IPS DF 19.7 (cell line): Measurements from ENCODE around the gene ESPNL.

Source experiments
- DNase-seq: peaks from one replicate; pipeline ENCODE4 v3.0.0-alpha.2; 2013; ENCODE audit warnings: low read depth, low spot score

ESPNL gene

DNA sequence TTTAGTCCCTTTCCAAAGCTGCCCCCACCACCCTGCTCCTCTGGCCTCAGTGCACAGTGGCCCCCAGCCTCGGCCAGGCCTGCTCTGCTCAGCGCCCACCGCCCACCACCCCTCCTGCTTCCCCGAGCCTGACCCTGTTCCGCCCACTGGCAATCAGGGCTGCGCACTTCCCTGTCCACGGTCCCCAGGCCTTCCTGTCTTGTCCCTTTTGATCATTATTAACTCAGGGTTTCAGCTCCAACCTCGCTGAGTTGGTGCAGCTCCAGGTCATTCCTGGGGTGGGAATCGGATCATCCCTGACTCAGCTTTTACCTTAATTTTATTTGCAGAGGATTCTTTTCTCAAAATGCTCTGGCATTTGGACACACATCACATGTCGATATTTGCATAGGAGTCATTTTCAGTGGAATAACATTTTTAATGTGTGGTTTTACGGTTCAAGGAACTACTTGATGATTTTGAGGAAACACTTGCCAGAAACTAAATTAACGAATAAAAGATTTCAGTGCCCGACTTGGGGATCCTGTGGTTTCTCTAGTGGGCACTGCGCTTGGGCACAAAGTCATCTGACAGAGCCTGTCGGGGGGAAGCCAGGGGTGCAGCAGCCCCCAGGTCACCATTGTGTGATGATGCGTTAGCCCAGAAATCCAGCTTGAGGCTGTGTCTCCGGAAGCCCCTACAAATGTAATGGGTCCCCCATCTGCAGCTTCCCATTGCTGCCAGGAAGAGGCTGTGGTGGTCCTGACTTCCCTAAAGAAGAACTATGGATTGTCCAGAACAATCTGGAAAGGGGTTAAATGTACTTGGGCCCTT, 1.0 kb upstream of the ESPNL start:
- DNase-seq: no peak

DNA sequence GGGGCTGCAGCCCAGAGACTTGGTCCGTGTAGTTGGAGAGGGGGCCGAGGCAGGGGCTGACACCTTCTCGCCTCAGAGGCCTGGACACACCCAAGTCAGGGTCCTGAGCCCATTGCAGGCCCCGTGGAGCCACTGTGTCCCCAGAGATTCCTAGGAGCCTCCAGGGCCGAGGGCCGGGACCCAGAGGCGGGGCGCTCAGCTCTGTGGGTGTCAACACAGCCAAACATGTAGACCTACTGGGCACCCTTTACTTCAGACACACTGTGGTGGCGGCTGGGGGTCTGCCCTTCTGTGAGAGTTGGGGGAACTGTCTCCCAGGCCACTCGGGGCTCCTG, 459 bp upstream of the ESPNL start:
- DNase-seq: no peak

DNA sequence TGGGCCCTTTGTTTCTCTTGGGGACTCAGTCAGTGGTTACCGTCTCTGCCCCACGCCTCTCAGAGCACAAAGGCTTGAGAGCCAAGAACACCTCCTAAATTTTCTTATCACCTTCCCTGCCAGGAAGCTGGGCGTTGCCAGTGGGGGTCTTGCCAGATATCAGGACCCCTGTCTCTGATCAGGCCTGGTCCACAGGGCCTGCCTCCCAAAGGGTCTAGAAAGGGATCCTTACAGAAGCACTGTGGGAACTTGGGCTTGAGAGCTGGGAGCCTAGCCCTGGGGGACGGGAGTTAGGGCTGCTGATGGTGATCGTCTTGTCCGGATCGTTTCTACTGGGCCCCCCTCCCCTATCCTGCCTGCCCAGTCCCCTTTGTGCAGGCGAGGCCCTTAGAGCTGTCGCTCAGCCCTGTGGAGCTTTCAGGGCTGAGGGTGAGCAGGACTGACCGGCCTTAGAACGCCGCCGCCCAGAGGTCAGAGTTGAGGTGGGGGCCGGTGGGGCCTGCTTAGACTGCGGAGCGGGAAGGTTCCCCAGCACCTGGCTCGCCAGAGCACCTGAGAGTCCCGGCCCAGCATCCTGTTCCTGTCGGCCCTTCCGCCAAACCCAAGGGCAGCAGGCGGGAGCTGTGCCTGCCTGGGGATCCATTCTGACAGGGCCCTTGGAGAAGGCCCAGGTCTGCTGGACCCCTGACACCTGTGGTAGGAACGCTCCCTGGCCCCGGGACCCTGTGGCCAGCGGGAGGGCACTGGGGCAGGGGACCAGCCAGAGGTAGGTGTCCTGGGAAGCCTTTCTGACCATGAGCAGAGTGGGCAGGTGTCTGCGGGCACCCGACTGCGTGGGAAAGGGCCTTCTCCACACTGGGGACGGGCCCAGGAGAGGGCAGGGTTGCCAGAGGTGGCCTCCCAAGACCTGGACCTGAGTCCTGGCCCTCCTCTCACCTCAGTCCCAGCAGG, 956 bp downstream of the ESPNL start:
- no peak for DNase-seq

DNA sequence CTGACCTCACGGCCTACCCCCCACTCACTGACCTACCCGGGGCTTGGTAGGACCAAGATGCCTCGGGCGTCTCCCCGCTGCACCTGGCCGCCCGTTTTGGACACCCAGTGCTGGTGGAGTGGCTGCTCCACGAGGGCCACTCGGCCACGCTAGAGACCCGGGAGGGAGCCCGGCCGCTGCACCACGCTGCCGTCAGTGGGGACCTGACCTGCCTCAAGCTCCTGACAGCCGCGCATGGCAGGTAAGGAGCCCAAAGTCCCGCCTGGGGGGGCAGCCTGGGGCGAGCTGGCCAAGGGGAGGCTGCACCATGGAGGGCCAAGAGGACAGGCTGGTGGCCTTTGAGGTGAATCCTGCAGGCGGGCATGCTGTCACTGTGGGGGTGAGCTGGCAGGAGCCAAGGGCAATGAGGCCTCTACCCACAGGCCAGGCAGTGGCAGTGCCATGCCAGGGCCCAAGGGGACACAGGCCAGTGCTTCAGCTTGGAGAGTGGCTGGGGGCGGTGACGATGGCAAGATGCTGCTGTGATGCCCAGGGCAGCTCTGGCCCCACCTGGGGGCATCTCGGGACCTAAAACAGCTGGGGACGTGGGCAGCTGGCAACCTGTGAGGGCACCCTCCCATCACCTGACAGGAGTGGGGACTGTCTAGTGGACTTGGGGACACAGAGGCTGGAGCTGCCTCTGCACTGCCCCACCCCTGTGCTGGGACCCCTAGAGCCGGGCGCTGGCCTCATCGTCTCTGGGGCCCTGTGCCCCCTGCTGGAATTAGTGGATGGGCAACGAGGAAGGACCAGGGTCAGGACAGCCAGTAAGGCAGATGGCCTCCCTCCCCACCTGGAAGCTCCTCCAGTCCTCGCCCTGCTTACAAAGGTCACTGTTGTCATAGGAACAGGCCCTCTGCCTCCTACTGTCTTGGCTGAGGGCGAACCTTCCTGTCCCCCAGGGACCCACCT, 2.0 kb downstream of the ESPNL start:
- DNase-seq: no peak

DNA sequence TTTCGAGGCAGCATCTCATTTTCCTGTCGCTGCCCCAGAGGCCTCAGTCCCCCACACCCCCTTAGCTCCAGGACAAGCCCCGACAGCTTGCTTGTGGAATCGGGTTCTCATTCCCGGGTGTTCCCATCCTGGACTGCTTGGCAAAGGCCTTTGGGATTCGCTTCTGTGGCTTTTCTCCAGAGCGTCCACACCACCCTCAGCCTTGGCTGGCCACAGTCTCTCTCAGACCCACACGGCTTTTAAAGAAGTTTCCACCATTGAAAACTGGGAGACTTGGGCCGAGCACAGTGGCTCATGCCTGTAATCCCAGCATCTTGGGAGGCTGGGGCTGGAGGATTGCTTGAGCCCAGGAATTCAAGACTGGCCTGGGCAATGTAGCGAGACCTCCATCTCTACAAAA, 2.7 kb downstream of the ESPNL start:
- DNase-seq: no peak

DNA sequence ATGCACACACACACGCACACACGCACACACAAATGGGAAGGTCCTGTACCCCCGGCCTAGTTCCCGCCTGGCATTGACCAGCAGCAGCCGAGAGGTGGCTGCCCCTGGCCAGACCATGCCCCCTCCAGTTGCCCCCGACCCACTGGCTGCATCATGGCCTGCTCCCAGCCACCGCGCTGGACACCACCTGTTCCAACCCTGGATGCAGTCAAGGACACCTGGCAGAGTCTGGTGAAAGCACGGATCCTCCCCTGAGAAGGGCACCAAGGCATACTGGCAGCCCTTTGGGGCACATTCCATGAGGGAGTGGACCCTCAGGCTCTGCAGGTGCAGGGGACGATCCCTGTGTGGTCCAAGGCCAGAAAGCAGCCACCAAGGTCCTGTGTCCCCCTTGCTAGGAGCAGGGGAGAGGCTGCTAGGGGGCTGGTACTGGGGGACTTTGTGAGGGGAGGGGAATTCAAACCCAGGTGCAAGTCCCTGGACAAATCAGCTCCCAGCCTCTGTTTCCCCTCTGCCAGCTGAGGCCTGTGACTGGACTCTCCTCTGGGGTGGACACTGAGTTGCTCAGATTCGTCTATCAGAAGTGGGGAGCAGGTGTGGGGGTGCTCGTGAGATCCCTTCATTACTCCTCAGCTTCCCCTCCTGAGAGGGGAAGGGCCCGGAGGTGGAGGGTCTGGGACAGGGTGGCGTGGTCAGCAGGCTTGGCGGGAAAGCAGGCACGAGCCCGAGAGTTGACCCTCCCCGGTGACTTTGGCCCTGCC, 3.5 kb downstream of the ESPNL start:
- DNase-seq: no peak

DNA sequence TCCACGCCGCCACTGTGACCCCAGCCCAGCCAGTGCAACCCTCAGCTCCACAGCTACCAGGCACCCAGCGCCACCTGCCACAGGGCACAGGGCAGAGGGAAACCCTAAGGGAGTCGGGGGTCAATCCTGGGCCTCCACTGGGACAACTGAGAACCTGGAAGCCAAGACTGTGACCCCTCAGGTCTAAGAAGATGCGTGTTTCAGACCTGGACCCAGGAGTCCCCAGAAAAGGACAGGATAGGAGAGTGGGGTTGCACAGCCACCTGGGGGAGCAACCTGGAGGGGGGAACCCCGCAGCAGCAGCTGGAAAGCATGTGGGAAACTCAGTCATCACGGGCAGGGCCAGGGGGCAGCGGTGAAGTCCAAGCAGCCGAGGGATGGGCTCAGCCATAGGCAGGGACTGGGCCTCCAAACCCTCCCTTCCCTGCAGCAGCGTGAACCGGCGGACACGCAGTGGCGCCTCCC, 4.1 kb downstream of the ESPNL start:
- no peak for DNase-seq

DNA sequence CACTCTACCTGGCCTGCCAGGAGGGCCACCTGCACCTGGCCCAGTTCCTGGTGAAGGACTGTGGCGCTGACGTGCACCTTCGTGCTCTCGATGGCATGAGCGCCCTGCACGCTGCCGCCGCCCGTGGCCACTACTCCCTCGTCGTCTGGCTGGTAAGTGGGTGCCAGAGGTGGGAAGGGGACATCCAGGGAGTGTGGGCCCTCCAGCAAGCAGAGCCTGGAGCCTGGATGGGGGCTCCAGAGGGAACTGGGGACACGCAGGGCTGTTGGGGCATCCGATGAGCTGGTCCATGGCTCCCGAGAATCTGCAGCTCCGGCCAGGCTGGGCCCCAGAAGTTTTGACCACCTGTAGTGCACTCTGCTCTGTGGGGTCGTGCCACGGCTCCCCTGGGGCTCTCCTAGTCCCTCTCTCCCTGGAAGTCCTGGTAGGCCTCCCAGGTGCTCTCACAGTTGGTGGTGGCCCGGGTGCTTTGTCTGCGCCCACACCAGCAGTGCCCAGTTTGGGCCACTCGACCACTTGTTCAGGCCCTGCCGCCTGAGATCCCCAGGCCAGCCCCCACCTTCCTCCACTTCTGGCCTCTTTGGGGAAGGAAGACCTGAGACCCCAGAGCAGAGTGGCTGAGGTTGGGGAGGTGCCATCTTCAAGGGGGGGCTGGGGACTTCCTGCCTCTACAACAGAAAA, 4.7 kb downstream of the ESPNL start:
- DNase-seq: no peak

DNA sequence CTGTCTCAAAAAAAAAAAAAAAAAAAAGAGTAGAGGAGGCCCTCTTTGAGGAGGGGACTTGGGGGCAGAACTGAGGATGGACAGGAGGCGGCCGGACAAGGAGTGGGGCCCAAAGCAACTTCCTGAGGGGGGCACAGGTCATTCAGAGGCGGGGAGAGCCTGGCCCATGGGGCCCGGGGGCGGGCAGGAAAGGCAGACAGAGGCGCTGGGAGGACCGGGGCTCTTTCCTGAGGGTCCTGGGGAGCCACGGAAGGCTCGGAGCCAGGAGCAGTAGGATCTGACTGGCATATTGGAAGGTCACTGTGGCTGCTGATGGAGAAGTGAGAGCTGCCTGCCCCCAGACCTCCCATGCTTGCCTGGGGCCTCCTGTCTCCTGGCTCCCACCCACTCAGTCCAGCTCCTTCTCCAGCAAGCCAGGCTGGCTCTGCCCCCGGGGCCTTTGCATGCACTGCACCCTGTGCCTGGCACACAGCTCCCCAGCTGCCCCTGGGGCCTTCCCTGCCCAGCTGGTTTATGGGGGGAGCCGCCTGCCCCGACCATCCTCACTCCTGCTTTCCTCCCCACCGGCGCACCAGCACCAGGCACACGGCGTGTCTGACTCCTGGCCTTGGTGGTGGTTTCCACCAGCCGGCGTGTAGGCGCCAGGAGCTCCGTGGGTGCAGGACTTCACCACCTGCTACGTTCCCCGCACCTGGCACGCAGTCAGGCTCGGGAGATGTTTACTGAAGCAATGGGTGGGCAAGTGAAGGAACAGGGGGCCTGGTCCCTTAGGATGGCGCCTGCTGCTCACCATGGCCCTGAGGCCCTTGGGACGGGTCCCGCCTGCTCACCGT, 5.6 kb downstream of the ESPNL start:
- no peak for DNase-seq

DNA sequence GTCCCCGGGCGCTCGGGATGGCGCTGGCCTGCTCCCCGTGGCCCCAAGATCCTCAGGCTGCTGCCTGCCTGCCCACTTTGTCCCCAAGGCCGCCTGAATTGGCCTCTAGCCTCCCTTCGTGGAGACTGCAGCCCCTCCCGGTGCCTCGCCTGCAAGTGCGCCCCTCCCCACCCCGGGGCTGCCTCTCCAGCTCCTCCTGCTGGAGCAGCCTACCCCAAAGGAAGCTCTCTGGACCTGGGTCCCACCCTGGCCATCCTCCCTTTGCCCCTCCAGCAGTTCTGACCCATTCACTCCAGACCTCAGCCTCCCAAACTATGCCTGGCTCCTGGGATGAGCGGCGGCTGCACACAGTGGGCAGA, 6.2 kb downstream of the ESPNL start:
- no peak for DNase-seq

DNA sequence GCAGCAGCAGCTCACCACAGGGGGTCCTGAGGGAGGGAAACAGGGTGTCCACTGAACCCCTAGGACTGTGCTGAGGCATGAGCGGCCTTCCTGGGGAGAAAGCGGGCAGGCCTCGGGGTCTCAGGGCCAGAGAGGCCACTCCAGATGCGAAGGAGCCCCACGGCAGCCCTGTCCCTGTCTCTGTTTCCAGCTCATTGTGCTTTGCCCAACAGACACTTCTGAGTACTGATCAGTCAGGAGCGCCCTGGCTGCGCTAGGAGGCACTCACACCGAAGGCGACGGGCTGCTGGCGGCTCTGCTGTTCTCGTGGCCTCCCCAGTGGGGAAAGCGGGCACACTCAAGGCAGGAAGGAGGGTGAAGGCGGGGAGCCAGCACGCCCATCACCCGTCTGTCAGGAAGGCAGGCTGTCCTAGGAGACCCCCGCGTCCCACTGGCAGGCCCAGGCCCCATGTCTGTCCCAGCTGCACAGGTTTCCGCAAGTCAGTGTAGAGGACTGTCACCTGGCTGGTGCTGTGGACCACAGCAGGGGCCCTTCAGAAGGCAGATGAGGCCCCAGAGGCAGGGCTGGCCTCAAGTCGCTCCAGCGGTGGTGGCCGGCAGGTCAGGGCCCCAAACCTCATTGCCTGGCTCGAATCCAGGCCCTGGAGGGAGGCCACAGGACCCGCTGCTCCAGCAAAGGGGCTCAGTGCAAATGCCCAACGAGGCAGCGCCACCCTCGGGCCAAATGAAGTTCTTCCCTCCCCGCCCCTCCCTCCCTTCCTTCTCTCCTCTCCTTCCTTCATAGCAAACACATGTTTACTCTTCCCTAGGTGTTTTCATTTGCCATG, 6.8 kb downstream of the ESPNL start:
- DNase-seq: no peak

DNA sequence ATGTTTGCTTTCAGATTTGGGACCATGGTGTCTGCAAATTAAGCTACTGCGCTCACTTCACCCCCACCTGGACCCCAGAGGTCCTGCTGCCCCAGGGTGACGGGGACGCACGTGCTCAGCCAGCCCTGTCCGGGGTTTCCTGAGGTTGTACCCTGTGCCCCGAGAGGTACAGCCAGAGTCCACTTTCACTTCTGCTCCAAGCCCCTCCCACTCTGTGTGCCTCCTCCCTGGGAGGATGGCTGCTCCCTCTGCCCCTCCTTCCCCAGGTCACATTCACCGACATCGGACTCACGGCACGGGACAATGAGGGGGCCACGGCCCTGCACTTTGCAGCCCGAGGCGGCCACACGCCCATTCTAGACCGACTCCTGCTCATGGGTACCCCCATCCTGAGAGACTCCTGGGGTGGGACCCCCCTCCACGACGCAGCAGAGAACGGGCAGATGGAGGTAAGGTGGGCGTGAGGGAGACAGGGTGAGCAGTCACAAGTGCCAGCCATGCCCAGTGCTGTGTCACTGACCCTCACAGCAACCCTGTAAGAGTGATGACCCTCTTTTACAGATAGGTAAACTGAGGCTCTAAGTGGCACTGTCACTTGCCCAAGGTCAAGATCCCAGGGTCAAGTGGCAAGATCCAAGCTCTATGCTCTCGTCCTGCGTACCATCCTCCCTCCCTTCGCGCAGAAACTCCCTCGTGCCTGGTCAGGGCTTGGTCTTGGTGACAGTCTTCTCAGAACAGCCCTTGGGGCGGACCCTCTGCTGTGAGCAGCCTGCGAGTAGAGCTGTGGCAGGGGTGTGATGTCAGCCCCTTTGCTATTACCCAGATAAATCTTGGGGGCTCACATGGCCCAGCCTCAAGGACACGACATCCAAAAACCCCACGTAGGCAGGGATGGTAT, 7.6 kb downstream of the ESPNL start:
- DNase-seq: no peak

DNA sequence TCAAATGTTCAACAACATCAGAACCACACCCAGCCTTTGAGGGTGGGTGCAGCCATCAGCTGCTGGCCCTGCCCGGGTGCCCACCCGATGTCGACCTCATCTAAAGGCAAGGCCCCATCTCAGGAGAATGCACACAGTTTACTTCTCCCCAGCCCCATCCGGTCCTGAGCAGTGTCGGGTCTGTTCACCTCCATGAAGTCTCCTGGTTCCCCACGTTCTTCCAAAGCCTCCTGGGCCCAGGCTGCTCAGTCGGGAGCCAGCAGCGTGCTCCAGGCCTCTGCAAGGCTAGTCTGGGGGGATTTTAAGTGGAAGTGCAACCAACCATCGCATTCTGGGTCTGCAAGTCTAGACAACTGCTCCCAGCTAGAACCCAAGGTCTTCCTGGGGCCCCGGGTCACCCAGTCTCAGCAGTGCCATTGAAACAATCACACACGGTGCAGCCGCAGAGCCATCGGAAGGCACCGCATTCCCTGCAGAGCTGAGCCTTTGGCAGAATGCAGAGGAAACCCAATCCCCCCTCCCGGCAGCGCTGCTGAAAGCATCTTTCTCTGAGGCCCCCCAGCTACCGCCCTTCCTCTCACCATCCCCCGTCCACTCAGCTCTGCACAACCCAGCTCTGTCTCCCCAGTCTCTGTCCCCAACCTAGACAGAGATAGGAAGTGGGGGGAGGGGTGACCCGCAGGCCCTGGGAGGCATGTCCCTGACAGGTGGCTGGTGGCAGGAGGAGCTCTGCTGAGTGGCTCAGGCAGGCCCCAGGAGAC, 8.5 kb downstream of the ESPNL start:
- no peak for DNase-seq

DNA sequence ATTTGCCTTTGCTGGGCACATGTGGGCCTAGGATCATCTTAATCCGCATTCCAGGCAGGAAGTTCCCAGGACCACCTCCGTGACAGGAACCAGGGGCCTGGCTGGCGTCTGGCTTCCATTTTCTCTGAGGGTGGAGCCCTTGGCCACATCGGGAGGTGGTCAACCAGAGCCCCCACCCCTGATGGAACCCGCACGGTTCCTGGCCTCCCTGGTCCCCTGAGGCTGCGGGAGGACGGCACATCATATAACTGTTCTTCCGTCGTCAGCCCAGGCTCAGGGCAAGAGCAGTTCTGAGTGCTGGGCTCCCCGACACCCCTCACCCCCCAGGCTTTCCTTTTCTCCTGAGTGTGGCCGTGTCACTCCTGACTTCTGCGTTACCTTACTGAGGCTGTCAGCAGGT, 13.5 kb downstream of the ESPNL start:
- DNase-seq: no peak

DNA sequence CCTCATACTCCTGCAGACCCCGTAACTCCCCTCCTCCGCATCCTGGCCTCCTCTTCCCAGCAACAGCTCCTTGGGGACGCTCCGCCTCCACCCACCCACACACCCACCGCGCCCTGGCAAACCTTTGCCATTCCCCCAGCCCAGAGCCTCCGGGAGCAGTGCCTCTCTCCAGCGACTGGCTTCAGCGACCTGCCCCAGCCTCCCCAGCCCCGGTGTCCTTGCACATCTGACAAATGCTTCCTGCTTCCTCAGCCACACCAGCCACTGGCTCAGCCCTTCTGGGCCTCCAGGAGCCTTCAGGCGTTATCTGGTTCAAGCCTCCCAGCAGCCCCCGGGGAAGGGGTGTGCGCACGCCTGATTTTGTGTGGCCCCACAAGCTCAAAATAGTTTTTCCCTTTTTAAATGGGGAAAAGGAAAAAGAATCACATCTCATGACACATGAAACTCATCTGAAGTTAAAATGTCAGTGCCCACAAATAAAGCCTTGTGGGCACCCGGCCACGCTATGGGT, 14.2 kb downstream of the ESPNL start:
- no peak for DNase-seq

DNA sequence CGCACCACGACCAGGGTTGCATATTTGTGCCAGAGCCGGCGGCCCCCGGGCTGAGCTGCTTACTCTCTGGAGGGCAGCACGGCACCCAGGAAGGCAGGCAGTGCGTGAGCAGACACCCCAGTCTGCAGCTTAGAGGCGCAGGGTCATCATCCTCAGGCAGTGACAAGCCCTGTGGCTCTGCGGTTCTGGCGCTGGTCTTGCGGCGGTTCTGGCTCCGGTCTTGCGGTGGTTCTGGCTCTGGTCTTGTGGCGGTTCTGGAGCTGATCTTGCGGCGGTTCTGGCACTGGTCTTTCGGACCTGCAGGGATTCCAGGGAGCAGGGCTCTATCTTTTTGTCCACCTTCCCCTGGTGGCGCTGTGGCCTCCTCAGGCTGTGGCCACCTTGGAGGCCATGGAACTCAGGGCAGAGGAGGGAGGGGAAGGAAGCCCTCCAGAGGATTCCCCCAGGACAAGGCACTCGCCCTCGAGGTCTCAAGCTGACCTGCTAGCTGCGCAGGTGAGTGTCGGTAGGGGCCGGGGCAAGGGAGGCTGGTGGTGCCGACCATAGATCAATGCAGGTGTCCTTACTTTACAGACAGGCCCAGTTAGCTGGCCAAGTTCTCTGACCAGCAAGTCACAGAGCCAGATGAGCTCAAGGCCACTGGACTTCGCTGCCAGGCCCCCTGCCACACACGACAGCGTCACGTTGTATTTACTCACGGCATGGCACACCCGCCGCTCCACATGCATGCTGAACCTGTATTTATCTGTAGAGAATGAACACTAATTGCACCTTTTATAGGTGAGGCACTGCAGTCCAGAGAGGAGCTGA, 14.9 kb downstream of the ESPNL start:
- DNase-seq: no peak
